Effector CD8-positive, alpha-beta T cell (primary cell): ENCODE data around the gene SESN1.

Source experiments
- DNase-seq: peaks from one replicate; lab custom pipeline; 2025; lab: John Stamatoyannopoulos, UW

The SESN1 gene

GRCh38 chr6:108937170-108937569, 157.5 kb downstream of the SESN1 start:
- DNase-seq, result no peak
